Chondrocyte (in vitro differentiated cells): Measurements from ENCODE around the gene MYO16. TPM values are rescaled to one million over a fixed set of nuclear protein-coding genes. Genes with fewer than 3 reads are reported as not detected.

Experiments used
- DNase-seq: peaks from one replicate; pipeline ENCODE4 v3.0.0; 2021; ENCODE audit warnings: mixed read lengths, low spot score
- H3K27ac Mint-ChIP-seq: one replicate; pipeline ENCODE4 v1.8.0; 2021; ENCODE audit warnings: mild to moderate bottlenecking, moderate library complexity, mixed read lengths; ENCODE audit not compliant: unreplicated experiment
- H3K27me3 Mint-ChIP-seq: 2 replicates; pipeline ENCODE4 v1.8.0; 2021; ENCODE audit warnings: low read depth, mixed read lengths
- H3K36me3 Mint-ChIP-seq: 2 replicates; pipeline ENCODE4 v1.8.0; 2021; ENCODE audit warnings: low read depth, mixed read lengths
- H3K4me1 Mint-ChIP-seq: 2 replicates; pipeline ENCODE4 v1.8.0; 2021; ENCODE audit warnings: low read depth, mild to moderate bottlenecking, mixed read lengths
- H3K4me3 Mint-ChIP-seq: one replicate; pipeline ENCODE4 v1.8.0; 2021; ENCODE audit warnings: mild to moderate bottlenecking, moderate library complexity, mixed read lengths; ENCODE audit not compliant: unreplicated experiment
- H3K9me3 Mint-ChIP-seq: 2 replicates; pipeline ENCODE4 v1.8.0; 2021; ENCODE audit warnings: low read depth, mixed read lengths
- CTCF ChIP-seq: fragments of 200-600 bp; sonication (generic); IDR thresholded peaks from 2 replicates; pipeline ENCODE4 v1.5.0; 2021; ENCODE audit warnings: antibody characterized with exemption, mild to moderate bottlenecking, moderate library complexity
- total RNA-seq: library from RNA; stranded (reverse); gene quantifications from 3 replicates; pipeline ENCODE4 v1.2.1, GENCODE V29; 2021

Gene MYO16
- total RNA-seq, 1 donor from 2014 or later: 0.12 TPM

- no peak for DNase-seq
Observed at GRCh38 chr13:108597943-108598342, 31.5 kb upstream of the MYO16 start.

GRCh38 chr13:108606424-108606823 is 23.0 kb upstream of the MYO16 start:
- H3K4me1 Mint-ChIP-seq: no peaks in the 10 kb centered on the region
- no peak overlapping the region for H3K27ac Mint-ChIP-seq
- peaks cover 15% of the 10 kb centered on the region for H3K9me3 Mint-ChIP-seq
- no peak for DNase-seq
- H3K4me3 Mint-ChIP-seq: no peak overlapping the region
- H3K36me3 Mint-ChIP-seq: no peaks in the 10 kb centered on the region
- TF ChIP-seq CTCF: no peak
- H3K27me3 Mint-ChIP-seq: peaks cover 3% of the 10 kb centered on the region

More at GRCh38 chr13:108597943-108598342, 31.5 kb upstream of the MYO16 start:
- Mint-ChIP-seq H3K27ac (no peak overlapping the region), H3K9me3 (peaks cover 8% of the 10 kb centered on the region), H3K36me3 (no peaks in the 10 kb centered on the region), H3K4me3 (no peak overlapping the region), H3K27me3 (peaks cover 30% of the 10 kb centered on the region), H3K4me1 (no peaks in the 10 kb centered on the region)
- TF ChIP-seq CTCF: no peak

GRCh38 chr13:108609353-108609752 is 20.1 kb upstream of the MYO16 start:
- Mint-ChIP-seq H3K36me3 (no peaks in the 10 kb centered on the region), H3K9me3 (peaks cover 7% of the 10 kb centered on the region), H3K27me3 (peaks cover 16% of the 10 kb centered on the region), H3K4me3 (no peak overlapping the region), H3K27ac (no peak overlapping the region), H3K4me1 (no peaks in the 10 kb centered on the region)
- TF ChIP-seq CTCF: peak; percentile 85
- no peak for DNase-seq

GRCh38 chr13:108610507-108610906 is 18.9 kb upstream of the MYO16 start:
- TF ChIP-seq CTCF: no peak
- H3K4me1 Mint-ChIP-seq: no peaks in the 10 kb centered on the region
- peaks cover 5% of the 10 kb centered on the region for H3K9me3 Mint-ChIP-seq
- no peak overlapping the region for H3K4me3 Mint-ChIP-seq
- no peaks in the 10 kb centered on the region for H3K36me3 Mint-ChIP-seq
- H3K27me3 Mint-ChIP-seq: peaks cover 17% of the 10 kb centered on the region
- DNase-seq: no peak
- no peak overlapping the region for H3K27ac Mint-ChIP-seq

GRCh38 chr13:108615241-108615640 is 14.2 kb upstream of the MYO16 start:
- Mint-ChIP-seq H3K4me3 (no peak overlapping the region), H3K36me3 (no peaks in the 10 kb centered on the region), H3K27me3 (peaks cover 34% of the 10 kb centered on the region), H3K4me1 (no peaks in the 10 kb centered on the region), H3K9me3 (no peaks in the 10 kb centered on the region), H3K27ac (no peak overlapping the region)
- DNase-seq: no peak
- TF ChIP-seq CTCF: no peak
